Testis (tissue), 3 donors: ENCODE results near the gene LEAP2. TPM values are rescaled to one million over a fixed set of nuclear protein-coding genes. Genes with fewer than 3 reads are reported as not detected.

Experiments
- DNase-seq: peaks from one replicate; pipeline ENCODE4 v3.0.0-alpha.2; 2019
- H3K27ac ChIP-seq, 2 donors: fragments of 200-600 bp; sonication (generic); one replicate each; pipeline ENCODE4 v1.5.1; 2019
- H3K27me3 ChIP-seq: fragments of 200-600 bp; sonication (generic); one replicate; pipeline ENCODE4 v1.5.1; 2019
- H3K36me3 ChIP-seq: fragments of 200-600 bp; sonication (generic); one replicate; pipeline ENCODE4 v1.5.1; 2017; ENCODE audit warnings: low read depth; ENCODE audit errors: missing control alignments
- H3K4me1 ChIP-seq: fragments of 200-600 bp; sonication (generic); one replicate; pipeline ENCODE4 v1.5.1; 2019
- H3K4me3 ChIP-seq, 2 donors: fragments of 200-600 bp; sonication (generic); one replicate each; pipeline ENCODE4 v1.5.1; 2017 to 2019
- H3K9me3 ChIP-seq: fragments of 200-600 bp; sonication (generic); one replicate; pipeline ENCODE4 v1.5.1; 2017
- CTCF ChIP-seq, 3 experiments: fragments of 450-650 bp in 2 of 3; fragments of 200-600 bp in 1 of 3; sonication (generic) in 1 of 3; IDR thresholded peaks; one replicate each; pipeline ENCODE4 v1.5.1; 2016 to 2019; ENCODE audit warnings: antibody characterized with exemption in 3 of 3, mild to moderate bottlenecking in 2 of 3, moderate library complexity in 1 of 3
- POLR2A ChIP-seq: fragments of 450-650 bp; IDR thresholded peaks from one replicate; pipeline ENCODE4 v1.6.1; 2017; ENCODE audit warnings: antibody characterized with exemption, mild to moderate bottlenecking, moderate library complexity
- WGBS, 2 donors: methylation state at CpG; one replicate each; pipeline ENCODE4 v1.1.5; 2018; 5-methylcytosine and 5-hydroxymethylcytosine counted together
- intact Hi-C: fragments of 100-400 bp; cut with DNase I; formaldehyde crosslinking; loops from one replicate; pipeline ENCODE4 v1.15.1; 2023; ENCODE audit warnings: low total_unique reads
- polyA plus RNA-seq: library from polyadenylated mRNA; stranded (reverse); fragments of 350-450 nt; fragmentation: Illumina TruSeq; extraction: RNeasy Lipid Tissue Mini Kit (QIAGEN cat#74804); gene quantifications from one replicate; pipeline ENCODE4 v1.2.3, GENCODE V29; 2014; ENCODE audit warnings: low read depth, low replicate concordance; ENCODE audit not compliant: insufficient read depth
- total RNA-seq, 2 donors: library from RNA; depleted of rRNA; stranded (reverse); fragments of >200 nt; gene quantifications; one replicate each; pipeline ENCODE4 v1.2.3, GENCODE V29; 2016

LEAP2 gene
- total and polyA plus RNA-seq, 3 donors from 2014 or later: 1.8 to 4.1 (median 3.6) TPM

GRCh38 chr5:132866342-132867045 lies 7.0 kb upstream of the LEAP2 start, which contains the start of the genes GDF9 and UQCRQ:
Gene GDF9 (minus strand): TSS chr5:132866469. CDS start chr5:132864533, 1,936 bp downstream.
Gene UQCRQ (plus strand): TSS chr5:132866642. CDS start chr5:132866882, 240 bp downstream.
- Histone ChIP-seq H3K27ac (peak within 1 kb of the TSS; percentile 94 to 96), H3K9me3 (no peaks in the 10 kb centered on the region), H3K4me1 (no peaks in the 10 kb centered on the region), H3K4me3 (peak within 1 kb of the TSS; percentile 76 to 85), H3K36me3 (no peaks in the 10 kb centered on the region), H3K27me3 (no peaks in the 10 kb centered on the region)
- WGBS, 2 donors: 0 to 2% methylated on average over 19 to 55 of the region's 55 CpGs
- TF ChIP-seq CTCF (IDR thresholded peaks at IDR 0.05) (peak in 1 of 3 experiments; percentile 32), POLR2A (peak; percentile 45)
- intact Hi-C loops: no loop called here
- peak; percentile 98 for DNase-seq

GRCh38 chr5:132867046-132867451 lies 6.4 kb upstream of the LEAP2 start:
- Histone ChIP-seq H3K4me1 (no peaks in the 10 kb centered on the region), H3K27ac (peak overlapping the region; percentile 94 to 96), H3K9me3 (no peaks in the 10 kb centered on the region), H3K4me3 (peak overlapping the region; percentile 76 to 85), H3K27me3 (no peaks in the 10 kb centered on the region), H3K36me3 (no peaks in the 10 kb centered on the region)
- 0% methylated on average over 5 to 13 of the region's 13 CpGs for WGBS, 2 donors
- no peak for DNase-seq
- intact Hi-C loops: no loop called here
- TF ChIP-seq POLR2A (no peak), CTCF (IDR thresholded peaks at IDR 0.05) (no peak)

- Histone ChIP-seq H3K27me3 (no peaks in the 10 kb centered on the region), H3K4me3 (no peak overlapping the region), H3K4me1 (no peaks in the 10 kb centered on the region), H3K36me3 (no peaks in the 10 kb centered on the region), H3K27ac (no peak overlapping the region), H3K9me3 (no peaks in the 10 kb centered on the region)
- no peak for TF ChIP-seq POLR2A
- TF ChIP-seq CTCF (IDR thresholded peaks at IDR 0.05): no peak
- intact Hi-C loops: no loop called here
- DNase-seq: no peak
- 83 to 86% methylated on average over 4 of the region's 4 CpGs for WGBS, 2 donors
These were observed 4.7 kb upstream of the LEAP2 start for GRCh38 chr5:132868754-132869153.

- H3K9me3 ChIP-seq: no peaks in the 10 kb centered on the region
- no peaks in the 10 kb centered on the region for H3K36me3 ChIP-seq
- H3K27ac ChIP-seq: no peak overlapping the region
- DNase-seq: no peak
- TF ChIP-seq CTCF (IDR thresholded peaks at IDR 0.05): no peak
- TF ChIP-seq POLR2A: no peak
- no peaks in the 10 kb centered on the region for H3K4me1 ChIP-seq
- no peaks in the 10 kb centered on the region for H3K27me3 ChIP-seq
- WGBS, 2 donors: 64 to 71% methylated on average over 2 of the region's 2 CpGs
- H3K4me3 ChIP-seq: no peak overlapping the region
- intact Hi-C loops: no loop called here
These were observed 2.7 kb upstream of the LEAP2 start for GRCh38 chr5:132870801-132871200.
